GM21529 (cell line): ENCODE data around the gene ADSS2.

Experiments used
- ATAC-seq: cut with Tn5 transposase; IDR thresholded peaks from one replicate; pipeline ENCODE4 v1.9.1; 2021; ENCODE audit not compliant: unreplicated experiment

ADSS2 gene

DNA sequence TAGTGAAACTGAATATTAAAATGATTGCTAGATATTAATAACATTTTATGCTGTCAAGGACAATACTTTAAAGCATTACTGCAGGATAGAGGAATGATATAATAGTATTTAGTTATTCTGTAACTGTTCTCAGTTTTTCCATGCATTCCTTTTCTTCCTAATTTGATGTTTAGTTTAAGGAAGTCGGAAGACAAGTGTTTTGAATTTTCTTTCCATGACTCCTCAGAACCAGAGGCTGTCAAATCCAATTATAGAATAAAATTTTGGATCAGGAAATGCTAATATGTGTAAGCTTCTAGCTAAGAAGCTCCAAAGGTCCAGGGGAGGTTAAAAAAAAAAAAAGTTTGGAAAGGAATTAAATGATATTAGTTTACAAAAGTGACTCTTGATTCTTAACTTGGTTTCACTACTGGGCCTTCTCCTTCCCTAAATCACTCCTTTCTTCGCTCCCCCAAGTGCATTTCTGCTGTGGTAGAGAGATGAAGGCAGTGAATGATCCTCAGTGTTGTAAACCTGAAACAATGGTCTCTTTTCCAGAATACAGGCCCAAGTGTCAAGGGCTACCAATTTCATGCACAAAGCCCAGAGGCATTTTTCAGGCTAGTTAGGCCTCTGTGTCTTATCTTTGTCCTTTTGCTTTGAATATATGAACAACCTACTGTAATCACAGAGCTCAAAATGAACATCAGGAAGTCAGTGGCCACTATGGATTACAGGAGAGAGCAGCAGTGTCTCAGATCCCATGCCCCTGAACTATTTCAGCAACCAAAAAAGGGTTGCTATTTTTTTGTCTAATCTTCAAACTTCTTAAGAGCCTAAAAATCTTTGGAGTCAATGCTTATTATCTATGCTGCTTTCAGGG, 6.2 kb downstream of the ADSS2 start:
- ATAC-seq: no peak

DNA sequence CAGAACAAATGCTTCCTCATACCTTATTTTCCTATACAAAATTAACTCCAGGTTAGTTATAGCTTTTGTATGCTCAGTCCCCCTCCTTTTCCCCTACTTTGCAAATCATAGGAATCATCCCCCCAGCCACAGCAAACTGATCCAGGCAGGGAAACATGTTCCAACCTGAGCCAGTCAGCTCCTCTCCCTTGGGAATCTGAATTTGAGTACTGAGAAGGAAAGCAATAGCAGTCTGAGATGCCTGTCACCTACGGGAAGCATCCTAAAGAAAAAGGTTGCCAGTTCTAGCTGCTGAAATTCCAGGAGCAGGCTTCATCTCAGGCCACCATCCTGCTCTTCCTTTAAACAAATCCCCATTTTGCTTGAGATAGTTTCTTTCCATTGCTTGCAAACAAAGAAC, 6.9 kb downstream of the ADSS2 start:
- ATAC-seq: no peak

DNA sequence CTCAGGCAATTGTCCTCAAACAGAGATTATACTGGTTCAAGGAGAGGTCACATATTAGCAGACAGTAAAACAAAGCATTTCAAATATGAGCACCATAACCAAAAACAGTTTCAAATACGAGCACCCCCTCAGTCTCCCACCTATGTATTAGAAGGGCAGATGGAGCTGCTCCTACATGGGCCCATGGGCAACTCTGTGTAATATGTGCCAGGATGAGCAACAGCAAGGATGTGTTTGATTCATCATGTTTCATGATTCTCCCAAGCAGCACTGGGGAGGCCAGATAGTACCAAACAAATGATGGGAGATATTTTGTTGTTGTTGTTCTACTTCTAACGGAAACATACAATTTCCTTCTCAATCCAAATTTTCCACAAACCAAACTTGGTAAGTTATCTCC, 8.9 kb downstream of the ADSS2 start:
- ATAC-seq: no peak

DNA sequence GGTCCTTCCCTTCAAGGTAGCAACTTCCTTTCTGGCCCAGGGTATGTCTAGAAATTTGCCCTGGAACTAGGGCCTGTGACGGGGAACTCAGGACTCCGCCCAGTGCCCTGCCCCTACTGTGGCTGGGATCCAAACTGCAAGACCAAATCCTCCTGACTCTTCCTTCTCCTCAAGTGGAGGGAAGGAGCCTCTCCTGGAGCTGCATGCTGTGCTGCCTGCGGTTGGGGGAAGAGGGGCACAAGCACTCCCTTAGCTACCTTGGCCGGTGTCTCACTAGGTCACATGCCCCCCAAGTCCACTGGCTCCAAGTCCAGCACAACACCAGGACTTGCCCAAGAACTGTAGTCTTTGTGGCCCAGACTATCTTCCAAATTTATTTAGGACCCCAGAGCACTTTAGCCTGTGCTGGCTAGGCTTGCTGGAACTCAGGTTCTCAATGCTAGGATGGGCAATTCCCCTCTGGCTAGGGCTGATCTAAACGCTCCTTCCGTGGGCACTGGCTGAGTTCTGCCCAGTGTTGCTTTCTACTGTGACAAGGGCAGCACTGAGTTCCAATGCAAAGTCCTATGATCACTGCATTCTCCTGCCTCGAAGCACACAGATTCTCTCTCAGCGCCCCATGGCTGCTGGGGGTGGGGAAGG, 12.2 kb downstream of the ADSS2 start:
- ATAC-seq: no peak

DNA sequence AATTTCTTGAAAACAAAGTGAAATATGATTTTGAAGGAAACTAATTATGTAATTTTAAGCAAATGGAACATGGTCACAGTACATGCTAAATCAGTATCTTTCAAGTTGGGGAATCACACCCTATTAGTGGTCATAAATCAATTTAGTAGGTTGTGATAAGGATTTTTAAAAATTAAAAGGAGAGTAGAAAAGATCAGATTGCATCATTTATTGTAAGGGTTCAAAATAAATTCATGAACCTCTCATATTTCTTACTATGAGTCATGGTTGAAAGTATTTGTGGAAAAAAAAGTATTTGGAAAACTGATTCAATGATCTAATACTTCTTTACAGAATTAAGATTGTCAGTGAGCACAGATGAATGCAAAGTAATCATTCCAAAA, 14.6 kb downstream of the ADSS2 start:
- ATAC-seq: no peak

DNA sequence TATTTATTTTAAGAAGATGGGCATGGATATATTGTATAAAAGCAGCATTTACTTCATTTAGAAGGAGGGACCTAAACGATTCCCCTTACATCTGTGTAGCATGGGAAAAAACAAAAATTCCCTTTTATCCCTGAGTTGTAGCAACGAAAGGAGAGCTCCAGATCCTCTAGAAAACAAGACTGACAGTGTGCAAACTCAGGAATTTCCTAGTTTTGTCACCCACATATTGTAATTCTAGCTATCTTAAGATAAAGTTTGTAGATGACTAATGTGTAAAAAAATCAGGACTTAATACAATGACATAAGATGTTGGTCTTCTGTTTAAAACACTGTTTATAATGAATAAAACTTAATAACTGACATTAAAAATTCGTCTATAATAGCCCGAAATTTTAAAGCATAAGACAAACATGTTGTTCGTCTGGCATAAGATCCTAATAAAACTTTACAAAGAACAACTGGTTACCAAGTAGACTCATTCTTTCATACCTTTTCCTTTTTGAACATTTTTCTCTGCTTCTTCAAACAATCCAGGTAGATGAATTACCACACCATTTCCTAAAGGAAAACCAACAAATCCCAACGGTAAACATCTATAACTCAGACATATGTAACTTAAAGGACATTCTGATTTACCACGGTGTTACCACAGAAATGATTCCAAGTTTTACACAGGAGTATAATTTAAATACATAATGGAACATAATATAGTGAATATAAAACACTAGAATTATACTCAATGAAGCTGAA, 15.2 kb downstream of the ADSS2 start:
- ATAC-seq: no peak

DNA sequence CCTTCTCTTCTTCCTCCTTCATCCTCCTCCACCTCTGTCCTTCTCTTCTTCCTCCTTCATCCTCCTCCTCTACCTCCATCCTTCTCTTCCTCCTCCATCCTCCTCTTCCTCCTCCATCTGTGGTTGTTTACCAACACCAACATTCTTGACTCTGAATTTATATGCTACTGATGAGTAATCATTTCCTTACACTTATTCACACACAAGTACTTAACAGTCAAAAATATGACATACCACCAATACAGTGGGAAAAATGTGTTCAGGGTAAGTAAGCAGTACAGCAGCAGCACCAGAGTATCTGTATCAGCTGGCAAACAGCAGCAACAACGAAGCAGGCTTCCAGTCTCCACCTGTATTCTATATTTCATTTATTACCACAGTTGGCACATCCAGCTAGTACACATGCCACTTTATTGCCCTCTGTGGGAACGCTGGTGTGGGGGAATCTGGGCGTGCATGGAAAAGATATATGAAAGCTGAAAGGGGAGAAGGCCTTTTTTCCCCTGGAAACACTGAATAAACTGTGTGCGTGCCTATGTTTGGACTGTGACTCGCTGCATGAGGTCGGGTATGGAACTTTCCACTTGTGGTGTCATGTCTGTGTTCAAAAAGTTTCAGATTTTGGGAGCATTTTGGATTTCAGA, 16.0 kb downstream of the ADSS2 start:
- no peak for ATAC-seq

DNA sequence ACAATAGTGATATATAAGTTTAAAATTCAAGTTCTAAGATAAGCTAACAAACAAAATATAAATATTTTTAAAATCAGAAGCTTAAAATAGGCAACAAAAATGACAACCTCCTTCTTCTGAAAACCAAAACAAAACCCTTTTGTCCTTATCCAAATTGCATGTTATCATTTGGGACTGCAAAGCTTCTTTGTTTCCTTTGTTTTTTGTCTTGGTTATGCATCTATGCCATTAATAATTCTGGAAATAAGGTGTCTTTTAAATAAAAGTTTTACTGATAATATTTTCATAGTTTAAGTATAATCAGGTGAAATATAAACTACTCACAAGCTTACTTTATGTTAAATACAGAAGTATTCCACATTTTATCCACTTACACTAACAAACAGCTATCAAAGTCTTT, 20.5 kb downstream of the ADSS2 start:
- ATAC-seq: no peak

DNA sequence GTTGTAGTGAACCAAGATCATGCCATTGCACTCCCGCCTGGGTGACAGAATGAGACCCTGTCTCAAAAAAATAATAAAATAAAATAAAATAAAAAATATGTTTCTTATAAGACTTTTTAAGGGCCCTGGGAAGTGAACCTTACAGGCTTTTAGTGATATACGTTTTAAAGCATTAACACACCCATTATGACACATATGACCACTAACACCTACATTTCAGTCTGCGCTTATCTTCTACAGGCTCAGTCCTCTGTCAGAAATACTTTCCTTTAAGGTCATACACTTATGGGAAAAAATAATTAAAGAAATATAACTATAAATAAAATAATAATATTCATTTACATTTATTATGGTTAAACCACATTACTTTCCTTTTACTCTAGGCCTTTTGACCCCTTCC, 21.9 kb downstream of the ADSS2 start:
- ATAC-seq: no peak

DNA sequence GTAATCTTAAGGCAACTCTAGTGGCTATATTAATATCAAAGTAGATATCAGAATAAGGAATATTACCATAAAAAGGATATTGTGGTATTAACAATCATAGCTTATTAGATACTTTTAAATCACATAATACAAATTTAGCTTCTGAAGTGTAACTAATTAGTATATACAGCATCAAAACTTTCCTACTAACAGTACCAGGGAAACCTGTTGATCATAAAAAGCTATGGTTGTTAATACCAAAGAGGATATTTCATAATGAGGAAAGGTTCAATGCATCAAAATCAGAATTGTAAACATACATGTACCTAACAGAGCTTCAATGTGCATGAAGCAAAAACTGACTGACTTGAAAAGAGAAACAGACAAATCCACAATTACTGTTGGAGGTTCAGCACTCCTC, 24.1 kb downstream of the ADSS2 start:
- no peak for ATAC-seq

DNA sequence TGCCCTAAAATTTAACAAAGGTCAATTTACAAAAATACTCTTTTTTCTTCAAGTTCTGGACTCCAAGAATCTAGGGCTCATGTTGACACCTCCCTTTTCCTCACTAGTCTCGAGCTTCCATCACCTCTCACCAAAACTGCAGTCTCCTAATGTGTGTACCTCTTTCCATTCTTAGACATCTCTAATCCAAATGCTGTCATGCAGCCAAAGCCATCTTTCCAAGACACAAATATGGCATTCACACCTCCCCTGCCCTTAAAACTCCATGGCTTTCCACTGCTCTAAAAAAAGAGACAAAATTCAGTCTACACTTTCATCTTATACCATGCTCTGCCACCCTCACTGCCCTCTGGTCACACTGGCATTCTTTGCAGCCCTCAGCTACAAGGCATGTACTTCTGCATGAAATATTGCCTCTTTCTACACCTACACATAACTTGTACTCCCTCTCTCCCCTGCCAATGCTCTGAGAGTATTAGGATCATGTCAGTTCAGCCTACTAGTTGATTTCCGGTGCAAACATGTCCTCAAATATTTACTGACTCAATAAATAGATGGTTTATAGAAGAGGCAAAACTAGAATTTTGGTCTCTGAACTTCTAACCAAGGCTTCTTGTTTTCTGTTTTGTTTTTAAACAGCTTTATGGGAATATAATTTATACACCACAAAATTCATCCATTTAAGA, 26.9 kb downstream of the ADSS2 start:
- no peak for ATAC-seq

DNA sequence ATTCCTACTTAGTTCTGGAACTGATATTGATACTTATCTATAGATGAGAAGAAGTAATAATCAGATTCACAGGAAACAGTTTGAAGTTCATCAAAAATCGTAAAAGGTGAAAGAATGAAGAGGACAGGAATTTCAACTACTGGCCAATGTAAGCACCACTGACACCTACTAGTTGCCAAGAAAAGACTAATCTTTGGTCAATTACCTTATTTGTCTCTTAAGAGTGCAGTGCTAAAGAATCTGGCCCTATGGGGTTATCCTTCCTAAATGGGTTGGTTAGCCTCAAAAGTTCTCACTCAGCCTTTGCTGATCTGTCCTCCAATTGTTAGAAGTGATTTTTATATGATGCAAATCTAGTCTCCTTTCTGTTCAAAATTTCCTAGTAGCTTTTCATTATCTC, 29.5 kb downstream of the ADSS2 start:
- ATAC-seq: no peak

DNA sequence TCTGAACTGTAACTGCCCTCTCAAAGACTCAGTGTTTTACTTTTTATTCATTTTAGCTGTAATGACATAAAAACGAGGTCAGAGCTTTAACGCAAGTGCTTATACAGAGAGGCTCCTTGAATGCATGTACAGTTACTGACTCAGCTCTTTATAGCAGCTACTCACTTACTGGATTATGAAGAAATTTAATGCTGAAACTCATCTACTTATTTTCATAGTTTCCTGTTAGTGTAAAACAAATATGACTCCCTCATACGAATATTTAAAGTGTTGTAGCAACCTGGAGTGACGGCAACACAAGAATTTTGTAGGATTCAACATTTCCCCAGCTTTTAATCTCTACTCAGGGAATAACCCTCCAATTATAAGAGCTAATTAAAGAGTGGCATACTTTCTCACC, 32.7 kb downstream of the ADSS2 start:
- ATAC-seq: no peak

DNA sequence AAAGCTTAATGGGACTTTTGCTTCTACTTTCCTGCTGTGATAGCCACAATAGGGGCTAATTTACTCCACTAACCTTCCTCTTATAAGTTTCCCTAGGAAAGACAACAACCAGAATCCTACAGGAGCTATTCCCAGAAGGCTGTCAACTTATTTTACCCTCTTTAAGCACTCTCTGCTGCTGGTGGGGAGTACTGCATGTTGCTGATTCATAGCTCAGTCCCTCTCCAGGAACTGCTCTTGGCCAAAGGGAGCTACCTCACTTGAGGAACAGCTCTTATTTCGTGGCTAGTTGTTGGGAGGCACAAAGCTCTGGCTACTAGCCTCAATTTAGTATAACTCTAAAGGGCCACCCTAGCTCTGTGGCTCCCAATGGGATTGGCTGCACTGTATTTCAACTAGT, 37.2 kb downstream of the ADSS2 start:
- no peak for ATAC-seq

DNA sequence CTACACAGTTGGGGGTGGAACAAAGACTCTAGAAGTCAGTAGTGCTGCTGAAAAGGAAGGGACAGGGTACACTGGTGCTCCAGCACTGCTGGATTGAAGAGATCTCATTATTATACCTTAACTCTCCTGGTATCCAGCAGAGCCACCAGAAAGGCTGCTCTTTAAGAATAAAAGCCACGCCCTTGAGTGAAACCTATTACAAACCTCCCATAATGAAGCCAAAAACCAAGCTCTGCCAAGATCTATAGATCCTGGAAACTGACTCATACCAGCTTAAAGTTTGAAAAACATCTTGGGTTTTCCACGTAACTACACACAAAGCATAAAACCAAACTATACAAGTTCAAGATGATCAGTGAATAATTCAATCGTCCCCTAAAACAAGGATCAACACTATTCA, 38.0 kb downstream of the ADSS2 start:
- ATAC-seq: no peak

DNA sequence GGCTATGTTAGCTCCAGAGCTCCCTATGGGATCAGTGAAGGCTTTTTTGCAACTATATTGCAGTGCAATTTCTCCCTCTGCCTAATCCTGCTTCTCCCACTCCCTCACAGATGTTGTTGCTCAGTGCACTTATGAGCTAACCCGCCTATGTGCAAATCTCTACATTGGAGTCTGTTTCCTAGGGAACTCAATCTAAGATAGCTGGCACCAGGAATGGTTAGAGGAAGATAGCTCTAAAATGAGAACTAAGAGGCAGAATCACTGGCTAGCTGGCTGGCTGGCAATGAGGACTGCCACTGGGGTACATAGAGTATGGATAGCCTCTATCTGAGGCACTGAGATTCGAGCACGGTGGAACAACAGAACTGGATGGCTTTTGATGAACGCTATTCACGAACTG, 39.5 kb downstream of the ADSS2 start:
- ATAC-seq: no peak

DNA sequence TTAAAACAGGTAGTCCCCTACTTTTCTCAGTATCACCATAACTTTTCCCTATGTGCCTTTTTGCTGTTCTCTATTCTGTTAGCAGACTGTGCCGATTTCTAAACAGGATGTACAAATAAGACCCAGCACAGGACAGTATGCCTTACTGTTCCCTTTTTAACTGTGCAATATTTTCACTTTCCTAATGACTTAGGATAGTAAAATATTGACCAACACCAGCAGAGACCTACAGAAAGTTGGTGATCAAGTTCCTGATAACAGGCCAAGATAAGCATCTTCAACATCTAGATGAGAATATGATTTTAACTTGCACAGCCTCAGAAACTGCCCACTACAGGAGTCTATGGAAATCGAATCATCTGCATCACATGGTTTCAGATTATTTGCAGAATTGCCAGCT, 42.0 kb downstream of the ADSS2 start:
- peak; percentile 83 for ATAC-seq

DNA sequence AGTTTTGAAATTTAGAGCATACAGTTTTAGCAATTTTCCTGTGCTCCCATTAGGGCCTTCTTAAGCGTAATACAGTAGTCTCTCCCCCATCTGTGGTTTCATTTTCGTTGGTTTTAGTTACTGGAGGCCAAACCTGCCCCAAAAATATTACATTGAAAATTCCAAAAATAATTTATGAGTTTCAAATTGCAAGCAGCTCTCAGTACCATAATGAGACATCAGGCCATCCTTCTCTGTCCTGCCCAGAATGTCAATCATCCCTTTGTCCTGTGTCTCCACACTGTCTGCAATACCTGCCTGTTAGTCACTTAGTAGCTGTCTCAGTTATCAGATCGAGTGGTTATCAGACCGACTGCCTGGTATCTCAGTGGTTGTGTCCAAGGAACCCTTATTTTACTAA, 45.4 kb downstream of the ADSS2 start:
- ATAC-seq: peak; percentile 86

DNA sequence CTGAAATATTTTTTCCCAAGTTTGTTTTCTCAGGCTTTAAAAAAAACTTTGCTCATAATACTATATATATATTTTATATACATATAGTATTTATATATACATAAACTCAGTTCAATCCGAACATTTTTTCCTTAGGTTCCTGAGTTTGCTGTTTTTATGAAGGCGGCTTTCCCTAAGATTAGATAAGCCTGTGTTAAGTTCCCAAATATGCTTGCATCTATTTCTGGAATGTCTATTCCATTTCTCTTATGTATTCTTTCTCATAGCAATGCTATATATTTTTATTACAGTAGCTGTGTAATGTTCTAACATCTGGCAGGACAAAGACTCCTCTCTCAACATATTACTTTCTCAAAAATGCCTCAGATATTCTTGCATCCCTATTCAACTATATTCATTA, 45.9 kb downstream of the ADSS2 start:
- ATAC-seq: no peak

DNA sequence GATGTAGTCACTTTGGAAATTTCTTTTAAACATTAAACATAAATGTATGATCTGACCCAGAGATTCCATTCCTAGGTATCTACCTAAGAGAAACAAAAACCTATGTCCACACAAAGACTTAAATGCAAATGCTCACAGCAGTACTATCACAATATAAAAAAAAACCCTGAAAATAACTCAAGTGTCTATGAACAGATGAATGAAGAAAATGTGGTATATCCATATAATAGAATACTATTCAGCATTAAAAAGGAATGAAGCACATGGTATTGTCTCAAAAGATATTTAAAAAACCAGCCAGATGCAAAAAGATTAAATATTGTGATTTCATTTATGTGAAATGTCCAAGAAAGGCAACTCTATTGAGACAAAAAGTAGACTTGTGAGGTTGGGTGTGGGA, 48.3 kb downstream of the ADSS2 start:
- ATAC-seq: no peak

DNA sequence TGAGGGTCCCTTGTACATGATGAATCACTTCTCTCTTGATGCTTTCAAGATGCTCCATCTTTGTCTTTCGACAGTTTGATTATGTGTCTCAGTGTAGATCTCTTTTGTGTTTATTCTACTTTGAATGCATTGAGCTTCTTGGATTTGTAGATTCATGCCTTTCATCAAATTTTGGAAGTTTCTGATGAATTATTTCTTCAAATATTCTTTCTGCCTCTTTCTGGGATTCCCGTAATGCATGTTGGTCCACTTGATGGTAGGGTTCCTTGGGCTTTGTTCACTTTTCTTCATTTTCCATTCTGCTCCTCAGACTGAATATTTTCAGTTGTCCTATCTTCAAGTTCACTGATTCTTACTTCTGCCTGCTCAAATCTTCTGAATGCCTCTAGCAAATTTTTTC, 50.7 kb downstream of the ADSS2 start:
- no peak for ATAC-seq
